IPS-NIHi11 (cell line): Measurements from ENCODE around the gene ZNF423.

ENCODE experiments used
- DNase-seq: peaks from one replicate; pipeline ENCODE4 v3.0.0; 2012; ENCODE audit warnings: mixed read lengths, low spot score

Gene ZNF423

DNA sequence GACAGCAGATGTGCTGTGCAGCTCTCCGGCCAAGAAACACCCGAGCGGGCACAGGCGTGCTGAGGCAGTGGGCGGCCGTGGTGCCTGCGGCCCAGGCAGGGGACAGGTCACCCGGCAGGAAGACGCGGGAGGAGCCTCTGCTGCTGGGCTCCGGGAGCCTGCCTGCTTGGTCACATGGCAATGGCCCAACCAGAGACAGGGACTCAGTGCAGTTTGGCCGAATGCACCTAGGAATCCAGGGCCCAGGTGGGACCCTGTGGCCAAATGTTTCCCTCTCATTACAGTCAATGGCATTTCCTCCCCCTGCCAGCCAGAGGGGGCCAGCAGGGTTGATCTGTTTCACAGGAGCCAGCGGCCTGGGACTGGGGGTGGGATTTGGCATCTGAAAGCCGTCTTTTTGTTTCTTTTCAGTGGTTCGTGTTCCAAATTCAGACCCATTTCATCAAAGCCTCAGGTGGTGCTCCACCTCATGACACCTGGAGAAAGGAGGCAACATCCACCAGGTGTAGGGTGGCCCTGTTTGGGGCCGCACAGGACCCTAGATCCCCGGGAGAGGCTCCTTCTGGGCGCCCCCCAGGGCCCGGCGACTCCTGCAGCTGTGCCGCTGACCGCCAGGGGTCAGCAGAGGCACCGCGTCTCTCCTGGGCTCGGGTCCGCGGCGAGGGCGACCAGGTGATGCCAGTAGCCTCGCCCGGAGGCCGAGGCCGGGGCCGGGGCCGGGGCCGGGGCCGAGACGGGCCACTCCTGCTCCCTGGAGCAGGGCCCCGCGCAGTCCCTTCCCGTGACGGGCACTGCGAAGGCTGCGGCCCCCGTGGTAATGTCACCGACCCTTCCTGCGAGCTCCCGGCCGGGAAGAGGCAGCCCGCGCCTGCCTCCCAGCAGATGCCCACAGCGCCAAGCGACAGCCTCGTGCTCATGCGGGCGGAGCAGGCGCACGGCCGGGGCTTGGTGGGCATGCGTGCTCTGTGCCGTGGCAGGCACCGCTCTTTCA lies 363.8 kb downstream of the ZNF423 start:
- peak; percentile 98 for DNase-seq

DNA sequence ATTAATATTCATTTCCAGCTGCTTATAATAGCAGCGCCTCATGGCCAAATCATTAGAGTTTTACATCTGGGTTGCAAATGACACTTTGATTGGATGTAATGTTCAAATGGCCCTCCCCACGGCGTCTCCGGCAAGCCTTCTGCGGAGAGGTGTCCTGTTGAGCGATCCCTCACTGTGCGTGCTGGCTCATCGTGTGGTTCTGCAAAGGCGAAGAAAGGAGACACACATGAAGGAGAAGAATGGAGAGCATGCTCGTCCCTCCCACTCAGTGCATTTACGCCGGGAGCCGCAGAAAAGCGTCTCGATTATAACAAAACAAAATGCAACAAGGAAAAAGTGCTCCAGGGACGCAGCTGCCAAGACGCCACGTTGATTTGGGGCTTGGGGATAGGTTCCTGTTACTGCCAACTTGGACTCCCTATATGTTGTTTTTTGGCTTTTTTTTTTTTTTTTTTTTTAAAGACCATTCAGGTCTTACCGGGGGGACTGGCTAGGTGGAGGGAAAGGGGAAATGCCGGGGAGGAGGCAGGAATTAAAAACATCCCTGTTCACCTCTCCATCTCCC lies 364.7 kb downstream of the ZNF423 start:
- DNase-seq, result no peak

DNA sequence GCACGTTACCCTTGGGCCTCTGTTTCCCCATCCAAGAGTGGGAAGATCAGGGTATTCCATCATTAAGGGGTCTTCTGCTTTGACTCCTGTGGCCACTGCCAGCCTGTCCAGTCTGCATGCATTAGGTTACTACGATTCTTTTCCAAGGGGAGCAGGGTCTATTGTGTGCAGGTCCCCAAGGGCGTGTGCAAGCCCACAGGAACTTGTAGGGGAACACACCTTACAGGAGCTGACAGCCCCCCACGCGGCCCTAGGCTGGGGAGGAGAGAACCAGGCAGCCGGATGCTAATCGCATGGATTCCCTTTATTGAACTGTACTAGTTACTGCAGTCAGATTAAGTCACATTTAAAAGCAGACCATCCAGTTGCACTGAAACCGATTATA lies 365.6 kb downstream of the ZNF423 start:
- DNase-seq, result no peak

DNA sequence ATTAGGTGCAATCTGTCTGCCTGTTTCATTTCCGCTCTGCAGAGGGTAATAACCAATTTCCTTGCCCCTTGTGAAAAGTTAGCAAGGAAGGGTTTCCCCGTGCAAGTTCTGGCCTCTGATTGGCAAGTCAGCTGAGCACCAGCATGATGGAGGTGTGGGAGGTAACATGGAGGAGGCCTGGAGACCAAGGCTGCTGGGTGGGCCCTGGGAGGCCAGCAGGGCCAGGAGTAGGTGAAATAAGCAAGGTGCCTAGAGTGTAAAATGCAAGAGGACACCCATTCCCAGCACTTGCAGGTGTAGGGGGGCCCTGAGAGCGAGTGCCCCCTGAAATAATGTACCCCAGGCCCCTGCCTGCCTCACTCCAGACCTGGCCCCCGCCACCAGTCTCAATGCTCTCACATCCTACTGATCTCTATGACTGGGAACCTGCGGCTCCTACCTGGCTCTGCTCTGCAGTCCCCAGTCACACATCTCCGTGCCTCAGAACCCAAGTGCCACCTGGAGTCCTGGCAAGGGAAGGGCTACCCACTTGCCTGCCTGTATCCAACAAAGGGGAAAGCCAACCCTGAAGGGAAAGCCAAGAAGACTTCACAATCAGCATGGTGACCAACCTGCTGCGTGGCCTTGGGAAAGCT lies 366.1 kb downstream of the ZNF423 start:
- DNase-seq, result no peak

DNA sequence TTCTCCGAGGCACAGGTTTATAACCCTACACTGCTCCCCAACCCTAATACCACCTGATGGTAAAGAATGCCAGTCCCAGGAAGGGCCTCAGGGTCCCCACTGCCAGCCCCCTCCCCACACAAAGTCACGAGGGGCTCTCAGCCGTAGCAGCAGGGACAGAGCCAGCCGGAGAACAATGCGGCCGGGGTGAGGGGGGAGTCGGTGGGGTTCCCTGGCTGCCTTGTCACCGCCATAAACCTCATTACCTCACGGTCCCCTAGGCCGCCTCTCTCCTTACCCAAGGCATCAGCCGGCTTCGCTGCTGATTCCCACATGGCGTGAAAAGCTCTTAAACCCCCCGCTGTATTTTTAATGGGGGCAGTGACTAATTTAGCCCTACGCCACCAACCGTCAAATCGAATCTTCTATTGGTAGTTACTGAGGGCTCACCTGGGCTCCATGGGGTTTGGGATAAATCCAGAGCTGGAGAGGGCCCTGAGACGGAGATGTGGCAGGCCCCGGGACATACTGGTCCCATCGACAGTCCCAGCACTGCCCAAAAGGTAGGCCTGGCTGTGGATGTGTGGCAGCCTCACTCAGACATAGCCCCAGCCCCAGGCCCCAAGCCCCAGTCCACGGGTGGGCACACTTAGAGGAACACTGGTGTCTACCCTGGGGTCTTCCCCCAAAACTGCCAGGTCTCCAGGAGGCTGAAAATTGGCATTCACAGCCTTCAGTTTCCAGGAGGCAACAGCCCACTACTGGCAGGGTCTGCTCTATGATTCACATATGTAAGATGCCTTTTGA lies 367.0 kb downstream of the ZNF423 start:
- DNase-seq, result no peak

DNA sequence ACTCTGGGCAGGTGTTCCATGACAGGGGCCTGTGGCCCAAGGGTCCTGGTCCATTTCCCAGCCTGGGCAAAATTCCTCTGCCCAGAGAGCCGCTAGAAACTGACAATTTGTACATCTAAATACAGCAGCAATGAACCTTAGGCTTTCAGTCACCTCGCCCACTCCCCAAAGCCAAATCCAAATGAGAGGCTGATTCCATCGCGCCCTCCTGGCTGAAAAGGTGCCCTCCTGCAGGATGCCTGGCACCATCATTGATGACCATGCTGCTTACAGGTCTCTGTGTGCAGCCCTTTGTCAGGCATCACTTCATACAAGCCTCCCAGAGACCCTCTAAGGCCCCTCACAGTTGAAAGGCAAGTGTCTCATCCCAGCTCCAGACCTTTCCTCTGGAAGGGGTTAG lies 367.6 kb downstream of the ZNF423 start:
- no peak for DNase-seq

DNA sequence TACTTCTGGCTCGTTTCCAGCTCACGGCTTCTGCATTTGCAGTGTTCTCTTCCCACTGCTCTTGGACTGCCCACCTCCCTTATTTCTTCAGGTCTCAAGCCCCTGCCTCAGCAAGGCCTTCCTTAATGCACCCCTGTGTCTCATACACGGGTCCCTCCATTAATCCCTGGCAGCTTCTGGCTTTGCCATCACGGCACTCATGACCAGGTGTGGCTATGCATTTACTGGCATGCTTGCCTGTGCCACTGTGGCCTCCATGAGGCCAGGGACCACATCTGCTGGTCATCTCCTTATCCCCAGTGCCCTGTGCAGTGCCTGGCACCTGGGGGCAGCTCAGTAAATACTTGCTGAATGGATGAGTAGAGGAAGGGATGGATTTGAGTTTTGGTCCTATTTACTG lies 368.2 kb downstream of the ZNF423 start:
- DNase-seq, result no peak

DNA sequence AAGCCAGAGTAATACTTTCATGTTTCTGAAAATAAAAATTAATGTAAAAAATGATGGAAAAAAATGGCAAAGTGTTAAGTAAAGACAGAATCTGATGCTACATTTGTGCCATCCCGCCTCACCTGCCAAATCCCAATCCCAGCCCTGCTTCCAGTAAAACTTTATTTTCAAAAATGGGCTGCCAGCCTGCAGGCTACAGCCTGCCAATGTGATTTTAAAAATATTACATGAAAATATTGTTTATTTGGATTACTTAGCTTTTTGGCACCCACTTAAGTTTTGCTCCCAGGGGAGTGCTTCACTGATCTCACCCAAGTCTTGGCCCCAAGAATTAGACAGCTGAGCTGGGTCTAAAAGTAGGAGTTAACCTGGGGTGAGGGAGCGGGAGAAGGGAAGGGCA lies 369.5 kb downstream of the ZNF423 start:
- DNase-seq, result no peak

DNA sequence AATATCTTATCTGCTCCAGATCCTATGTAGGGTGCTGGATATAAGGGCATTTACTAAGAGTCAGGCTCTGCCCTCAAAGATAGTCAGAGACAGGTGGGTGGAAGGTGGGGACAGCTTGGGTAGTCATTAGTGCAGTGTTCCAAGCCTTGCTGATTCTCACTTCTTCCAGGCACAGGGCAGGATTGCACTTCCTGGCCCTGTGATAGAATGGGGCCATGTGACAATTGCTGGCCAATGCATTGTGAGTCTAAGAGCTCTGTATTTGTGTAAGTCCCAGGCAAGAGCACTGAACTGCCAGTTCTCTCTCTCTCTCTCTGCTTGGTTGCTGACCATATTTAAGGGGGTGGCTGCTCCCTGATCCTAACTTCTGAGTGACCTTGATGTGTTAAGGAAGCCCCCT lies 370.2 kb downstream of the ZNF423 start:
- no peak for DNase-seq

DNA sequence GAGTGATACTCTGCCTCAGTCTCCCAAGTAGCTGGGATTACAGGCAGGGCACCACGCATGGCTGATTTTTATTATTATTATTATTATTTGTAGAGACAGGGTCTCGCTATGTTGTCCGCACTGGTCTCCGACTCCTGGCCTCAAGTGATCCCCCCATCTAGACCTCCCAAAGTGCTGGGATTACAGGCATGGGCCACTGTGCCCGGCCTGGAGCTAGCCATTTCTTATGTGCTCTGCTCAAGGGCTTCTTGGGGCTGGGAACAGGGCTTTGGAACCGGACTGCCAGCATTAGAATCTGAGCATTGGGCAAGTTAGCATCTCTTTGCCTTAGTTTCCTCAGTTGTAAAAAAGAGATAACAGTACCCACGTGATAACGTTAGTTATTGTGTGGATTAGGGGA lies 371.0 kb downstream of the ZNF423 start:
- no peak for DNase-seq

DNA sequence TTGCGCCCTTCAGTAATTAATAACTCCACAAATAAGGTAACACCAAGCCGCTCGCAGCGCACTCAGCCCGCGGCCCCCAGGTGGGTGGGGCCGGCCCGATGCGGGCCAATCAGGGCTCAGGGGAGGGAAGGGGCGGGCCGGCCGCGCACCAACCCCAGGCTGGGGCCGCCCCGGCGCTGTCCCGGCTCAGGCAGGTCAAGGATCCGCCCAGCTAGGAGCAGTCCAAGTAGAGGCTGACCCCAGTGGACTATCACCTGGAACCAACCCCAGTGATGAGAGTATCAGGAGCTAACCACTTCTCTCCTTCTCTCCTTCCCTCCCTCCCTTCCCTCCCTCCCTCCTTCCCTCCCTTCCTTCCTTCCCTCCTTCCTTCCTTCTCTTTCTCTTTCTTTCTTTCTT lies 371.5 kb downstream of the ZNF423 start:
- peak; percentile 99 for DNase-seq

DNA sequence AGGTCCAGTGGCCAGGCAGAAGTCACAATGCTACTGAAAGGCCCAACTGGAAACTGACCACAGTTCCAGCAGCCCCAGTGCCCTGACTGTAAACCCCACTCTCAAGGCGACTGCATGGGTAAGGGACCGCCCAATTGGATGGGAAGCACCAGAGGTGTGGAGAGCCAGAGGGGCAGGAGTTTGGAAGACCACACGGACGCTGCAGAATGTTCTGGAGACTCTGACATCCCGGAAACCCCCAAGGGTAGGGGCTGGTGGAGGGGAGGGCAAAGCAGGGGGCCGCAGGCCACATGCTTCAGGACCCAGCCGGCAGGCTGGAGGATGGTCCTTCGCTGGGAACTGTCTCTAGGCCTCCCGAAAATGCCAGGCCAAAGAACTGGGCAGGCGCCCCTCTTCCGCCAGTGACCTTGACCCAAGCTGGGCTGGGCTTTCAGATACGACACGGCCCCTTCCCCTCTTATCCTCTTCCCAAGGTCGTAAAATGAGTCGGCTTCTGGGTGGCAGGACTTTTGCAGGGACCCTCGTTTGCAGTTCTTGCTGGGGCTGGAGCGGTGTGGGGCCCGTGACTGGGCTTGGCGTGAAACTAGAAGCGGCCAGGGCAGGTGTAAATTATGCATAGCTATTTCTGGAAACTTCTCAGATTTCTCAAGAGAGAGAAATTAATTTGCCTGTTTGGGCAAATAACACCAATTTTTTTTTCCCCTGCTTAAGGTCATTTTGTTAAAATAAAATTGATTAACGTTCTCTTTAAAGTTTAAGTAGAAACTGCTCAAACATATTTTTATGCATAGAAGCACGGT lies 372.1 kb downstream of the ZNF423 start:
- DNase-seq, result no peak

DNA sequence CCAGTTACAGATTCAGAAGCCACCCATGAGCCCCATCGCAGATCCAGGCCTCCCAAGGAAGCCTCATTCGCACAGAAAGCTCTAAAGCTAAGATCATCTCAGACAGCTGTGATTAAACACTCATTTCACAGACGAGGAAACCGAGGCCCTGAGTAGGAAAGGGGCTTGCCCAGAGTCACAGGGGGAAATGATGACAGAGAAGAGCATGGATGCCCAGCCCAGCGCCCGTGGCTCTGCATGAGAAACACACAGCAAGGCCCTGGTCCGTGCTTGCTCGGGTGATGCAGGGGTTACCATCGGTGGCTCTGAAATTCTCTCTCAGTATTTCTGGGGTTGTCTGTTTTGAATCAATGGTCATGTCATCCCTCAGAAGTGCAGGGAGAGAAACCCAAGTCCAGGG lies 372.7 kb downstream of the ZNF423 start:
- DNase-seq, result no peak

DNA sequence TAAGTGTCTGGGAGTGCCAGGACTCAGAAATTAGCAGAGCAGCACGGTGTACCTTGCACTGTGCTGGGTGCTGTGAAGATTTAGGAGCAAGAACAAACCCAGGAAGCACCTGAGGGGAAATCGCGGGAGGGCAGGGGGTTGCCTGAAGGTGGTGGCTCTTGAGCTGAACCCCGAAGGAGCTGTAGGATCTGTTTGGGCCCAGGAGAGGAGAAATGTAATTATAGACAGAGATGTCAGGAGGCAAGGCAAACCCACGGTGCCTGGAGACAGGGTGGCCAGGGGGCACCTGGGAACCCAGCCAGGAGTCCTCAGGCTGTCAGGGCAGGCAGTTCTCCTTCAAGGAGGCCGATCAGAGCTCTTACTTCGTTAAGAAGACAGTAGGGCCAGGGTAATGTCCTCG lies 373.2 kb downstream of the ZNF423 start:
- no peak for DNase-seq

DNA sequence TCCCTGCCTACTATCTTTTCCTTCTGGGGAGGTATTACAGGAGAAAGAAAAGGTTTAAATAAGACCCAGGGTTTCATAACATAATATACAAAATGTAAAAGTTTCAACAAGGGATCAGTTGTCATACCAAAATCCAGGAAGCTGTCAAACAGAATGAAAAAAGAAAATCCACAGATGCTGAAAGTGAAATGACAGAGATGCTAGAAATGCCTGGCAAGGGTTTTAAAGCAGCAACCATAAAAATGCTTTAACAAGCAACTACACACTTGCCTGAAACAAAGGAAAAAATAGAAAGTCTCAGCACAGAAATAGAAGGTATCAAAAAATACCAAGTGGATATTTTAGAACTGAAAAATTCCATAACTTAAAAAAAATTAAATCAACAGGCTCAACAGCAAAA lies 377.3 kb downstream of the ZNF423 start:
- DNase-seq, result no peak

DNA sequence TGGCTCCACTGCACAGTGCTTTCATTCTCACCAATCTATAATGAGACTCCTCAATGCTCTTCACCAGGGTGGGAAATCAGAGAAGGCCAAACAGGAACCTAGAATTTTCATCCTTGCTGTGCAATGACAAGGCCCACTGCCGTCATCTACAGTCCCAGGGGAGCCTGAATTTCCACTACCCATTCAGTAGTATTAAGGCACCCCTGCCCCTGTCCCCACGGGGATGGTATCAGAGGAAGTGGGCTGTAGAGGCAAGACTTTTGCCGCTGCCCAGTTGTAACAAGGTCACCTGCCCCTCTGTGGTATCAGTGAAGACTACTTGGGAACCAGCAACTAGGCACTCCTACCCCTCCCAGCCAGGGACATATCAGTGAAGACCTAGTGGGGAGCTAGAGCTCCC lies 377.8 kb downstream of the ZNF423 start:
- DNase-seq, result no peak

DNA sequence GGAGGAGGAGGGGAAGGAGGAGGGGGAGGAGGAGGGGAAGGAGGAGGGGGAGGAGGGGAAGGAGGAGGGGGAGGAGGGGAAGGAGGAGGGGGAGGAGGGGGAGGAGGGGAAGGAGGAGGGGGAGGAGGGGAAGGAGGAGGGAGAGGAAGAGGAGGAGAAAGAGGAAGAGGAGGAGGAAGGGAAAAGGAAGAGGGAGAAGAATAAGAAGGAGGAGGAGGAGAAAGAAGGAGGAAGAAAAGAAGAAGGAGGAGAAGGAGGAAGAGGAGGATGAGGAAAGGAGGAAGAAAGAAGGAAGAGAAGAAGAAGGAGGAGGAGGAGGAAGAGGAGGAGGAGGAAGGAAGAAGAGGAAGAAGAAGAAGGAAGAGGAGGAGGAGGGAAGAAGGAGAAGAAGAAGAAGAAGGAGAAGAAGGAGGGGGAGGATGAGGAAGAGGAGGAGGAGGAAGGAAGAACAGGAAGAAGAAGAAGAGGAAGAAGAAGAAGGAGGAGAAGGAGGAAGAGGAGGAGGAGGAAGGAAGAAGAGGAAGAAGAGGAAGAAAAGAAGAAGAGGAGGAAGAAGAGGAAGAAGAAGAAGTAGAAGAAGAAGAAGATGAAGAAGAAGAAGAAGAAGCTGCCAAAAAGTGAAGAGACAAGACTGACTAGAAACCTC lies 378.5 kb downstream of the ZNF423 start:
- DNase-seq, result no peak

DNA sequence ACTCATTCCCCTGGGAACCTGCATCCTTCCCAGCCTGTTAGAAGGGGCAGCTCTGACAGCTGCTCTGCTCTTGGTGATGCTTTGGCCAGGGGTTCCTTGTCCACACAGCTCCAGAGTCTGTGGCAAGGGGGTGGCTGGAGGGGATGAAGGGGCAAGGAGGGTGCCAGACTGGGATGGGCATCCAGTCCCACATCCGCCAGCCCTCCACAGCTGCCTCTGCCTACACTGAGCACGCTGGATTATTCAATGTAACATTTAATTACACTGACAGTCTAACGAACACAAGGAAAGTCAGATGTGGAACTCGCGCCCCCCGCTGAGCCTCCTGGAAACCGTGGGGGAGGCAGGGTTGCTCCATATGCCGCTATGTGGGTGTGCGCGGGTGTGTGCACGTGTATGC lies 381.2 kb downstream of the ZNF423 start:
- DNase-seq, result no peak

DNA sequence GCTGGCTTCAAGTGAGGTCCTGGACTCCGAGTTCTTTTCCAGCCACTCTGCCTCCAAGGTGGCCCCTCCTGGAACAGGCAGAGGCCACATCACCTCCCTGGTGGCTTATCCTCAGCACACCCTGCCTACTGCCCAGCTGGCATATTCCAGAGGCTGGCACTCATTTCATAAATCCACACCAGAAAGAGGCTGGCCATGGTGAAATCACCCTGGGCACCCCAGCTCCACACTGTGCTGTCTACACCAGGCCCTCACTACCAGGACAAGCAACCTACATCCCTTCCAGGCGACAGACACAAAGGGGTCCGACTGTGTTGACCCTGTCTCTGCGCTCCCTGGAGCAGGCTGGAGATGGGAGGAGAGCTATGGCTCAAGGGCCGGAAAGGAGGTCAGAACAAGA lies 382.1 kb downstream of the ZNF423 start:
- no peak for DNase-seq

DNA sequence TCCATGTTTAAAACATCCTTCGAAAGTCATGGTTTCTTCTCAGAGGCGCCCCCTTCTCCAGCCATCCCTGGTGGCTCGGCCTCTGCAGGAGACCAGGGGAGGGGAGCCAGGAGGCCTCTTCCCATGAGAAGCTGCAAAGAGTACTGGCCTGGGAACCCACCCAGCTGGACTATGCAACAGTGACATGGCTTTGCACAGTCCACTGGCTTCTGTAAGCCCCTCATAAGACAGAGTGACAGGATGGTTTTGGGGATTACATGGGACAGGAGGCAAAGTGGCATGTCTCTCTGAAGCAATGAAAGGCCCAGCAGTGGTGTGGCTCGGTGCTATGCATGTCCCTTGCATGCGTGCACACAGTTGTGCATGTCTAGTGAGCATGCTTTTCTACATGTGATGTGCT lies 382.8 kb downstream of the ZNF423 start:
- no peak for DNase-seq

DNA sequence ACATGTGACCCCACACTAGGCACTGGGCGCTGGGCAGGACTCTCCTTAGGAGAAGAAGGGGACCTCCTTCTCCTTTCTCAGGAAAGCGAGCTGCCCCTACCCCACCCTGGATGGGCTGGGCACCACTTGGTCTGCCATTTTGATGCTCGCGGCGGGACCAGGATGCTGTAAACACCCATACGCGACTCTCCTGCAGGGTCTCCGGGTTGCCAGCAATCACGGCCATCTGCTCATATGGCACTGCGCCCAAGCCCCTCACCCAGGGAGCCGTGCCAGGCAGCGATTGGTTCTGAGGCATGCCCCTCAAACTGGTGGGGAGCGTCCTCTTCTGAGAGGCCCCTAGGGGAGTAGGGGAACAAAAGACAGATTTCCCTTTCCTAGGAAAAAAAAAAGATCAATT lies 383.3 kb downstream of the ZNF423 start:
- DNase-seq, result no peak
